Activated CD4-positive, alpha-beta T cell treated with anti-CD3 and anti-CD28 coated beads for 36 hours (primary cell): Measurements from ENCODE around the gene CCIN. TPM values are rescaled to one million over a fixed set of nuclear protein-coding genes. Genes with fewer than 3 reads are reported as not detected.
"Not testable (repeated sequence)": the region's sequence is repeated elsewhere in the genome, so short reads cannot be mapped to it uniquely, and the experiment has no call there.

Experiments used
- ATAC-seq: fragments of 200-7000 bp; cut with Tn5 transposase; one replicate; pipeline ENCODE4 v1.10.0; 2021; ENCODE audit warnings: mild to moderate bottlenecking, moderate library complexity
- CTCF ChIA-PET: fragments of 350-600 bp; sonication (Branson Sonifier 250); formaldehyde crosslinking; loops from one replicate; lab custom pipeline; 2021; ENCODE audit warnings: antibody characterized with exemption; lab: Charles Lee
- POLR2A ChIA-PET: fragments of 350-600 bp; sonication (Branson Sonifier 250); formaldehyde crosslinking; loops from one replicate; lab custom pipeline; 2021; ENCODE audit warnings: antibody characterized with exemption, inconsistent platforms; lab: Charles Lee
- DNase-seq: peaks from one replicate; pipeline ENCODE4 v3.0.0-alpha.2; 2020
- H3K27ac Mint-ChIP-seq: one replicate; pipeline ENCODE4 v1.8.0; 2021; ENCODE audit warnings: mixed read lengths
- H3K27me3 Mint-ChIP-seq: one replicate; pipeline ENCODE4 v1.8.0; 2021; ENCODE audit warnings: mixed read lengths
- H3K36me3 Mint-ChIP-seq: one replicate; pipeline ENCODE4 v1.8.0; 2021; ENCODE audit warnings: low read depth, mixed read lengths
- H3K4me1 Mint-ChIP-seq: one replicate; pipeline ENCODE4 v1.8.0; 2021; ENCODE audit warnings: mixed read lengths
- H3K4me3 Mint-ChIP-seq: one replicate; pipeline ENCODE4 v1.8.0; 2021; ENCODE audit warnings: mild to moderate bottlenecking, moderate library complexity, mixed read lengths
- H3K9me3 Mint-ChIP-seq: one replicate; pipeline ENCODE4 v1.8.0; 2021; ENCODE audit warnings: low read depth, mixed read lengths
- intact Hi-C, 2 experiments: fragments of 100-400 bp; cut with DNase I in 1 of 2; cut with micrococcal nuclease in 1 of 2; formaldehyde crosslinking; loops; one replicate each; pipeline versions ENCODE4 v1.14.2 to v1.15.1; 2022 to 2024; cut with DNase I, micrococcal nuclease
- total RNA-seq, 2 experiments: library from RNA; stranded (reverse); gene quantifications; one replicate each; pipeline ENCODE4 v1.2.3, GENCODE V29; 2021

The CCIN gene
- total RNA-seq, 2 experiments from 2014 or later, result not detected

DNA sequence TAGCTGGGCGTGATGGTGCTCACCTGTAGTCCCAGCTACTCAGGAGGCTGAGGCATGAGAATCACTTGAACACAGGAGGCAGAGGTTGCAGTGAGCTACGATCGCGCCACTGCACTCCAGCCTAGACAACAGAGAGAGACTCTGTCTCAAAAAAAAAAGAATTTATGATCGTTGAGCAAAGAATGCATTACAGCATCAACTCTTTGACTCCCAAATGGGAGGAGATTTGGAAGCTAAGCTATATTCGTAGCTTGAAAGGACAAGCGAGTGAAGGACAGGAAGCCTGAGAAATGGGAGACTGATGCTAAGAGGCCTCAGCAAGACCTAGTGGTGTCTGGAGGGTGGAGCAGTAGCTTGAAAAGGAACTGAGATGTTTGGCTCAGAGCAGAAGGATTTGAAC, 10.3 kb upstream of the CCIN start:
- intact Hi-C loops, result no loop called here
- no peaks in the 10 kb centered on the region for H3K27me3 Mint-ChIP-seq
- H3K4me1 Mint-ChIP-seq, result peaks cover 10% of the 10 kb centered on the region
- H3K4me3 Mint-ChIP-seq, result no peak overlapping the region
- peaks cover 11% of the 10 kb centered on the region for H3K36me3 Mint-ChIP-seq
- H3K9me3 Mint-ChIP-seq, result no peaks in the 10 kb centered on the region
- ATAC-seq (no peak), DNase-seq (no peak)
- CTCF ChIA-PET, result interaction anchor here (15.4 kb wide), 1 partner anchor 56 kb away, joined by 246 read pairs; no protein-coding TSS in a partner anchor
- POLR2A ChIA-PET, result no interaction called here
- no peak overlapping the region for H3K27ac Mint-ChIP-seq

DNA sequence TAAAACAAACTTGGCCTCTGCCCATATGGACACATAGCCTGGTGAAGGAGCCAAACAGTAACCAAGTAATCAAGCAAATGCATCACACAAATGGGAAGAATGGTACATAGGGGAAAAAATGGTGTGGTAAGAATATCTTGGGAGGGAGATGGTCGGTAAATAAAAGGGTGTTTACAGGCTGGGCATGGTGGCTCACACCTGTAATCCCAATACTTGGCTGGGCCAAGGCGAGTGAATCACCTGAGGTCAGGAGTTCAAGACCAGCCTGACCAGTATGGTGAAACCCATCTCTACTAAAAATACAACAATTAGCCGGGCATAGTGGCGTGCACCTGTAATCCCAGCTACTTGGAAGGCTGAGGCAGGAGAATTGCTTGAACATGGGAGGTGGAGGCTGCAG, 9.7 kb upstream of the CCIN start:
- POLR2A ChIA-PET, intact Hi-C loops, H3K27ac Mint-ChIP-seq, DNase-seq, H3K4me1 Mint-ChIP-seq, H3K36me3 Mint-ChIP-seq, ATAC-seq, H3K27me3 Mint-ChIP-seq, H3K9me3 Mint-ChIP-seq, H3K4me3 Mint-ChIP-seq: not testable (repeated sequence)
- CTCF ChIA-PET, result interaction anchor here (15.4 kb wide), 1 partner anchor 57 kb away, joined by 246 read pairs; no protein-coding TSS in a partner anchor

DNA sequence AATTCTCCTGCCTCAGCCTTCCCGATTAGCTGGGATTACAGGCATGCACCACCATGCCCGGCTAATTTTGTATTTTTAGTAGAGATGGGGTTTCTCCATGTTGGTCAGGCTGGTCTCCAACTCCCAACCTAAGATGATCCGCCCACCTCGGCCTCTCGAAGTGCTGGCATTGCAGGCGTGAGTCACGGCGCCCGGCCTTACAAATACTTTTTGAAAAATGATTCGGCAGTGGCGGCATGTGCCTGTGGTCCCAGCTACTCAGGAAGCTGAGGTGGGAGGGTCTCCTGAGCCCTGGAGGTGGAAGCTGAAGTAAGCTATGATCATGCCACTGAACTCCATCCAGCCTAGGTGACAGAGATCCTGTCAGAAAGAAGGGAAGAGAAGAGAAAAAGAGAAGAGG, 9.1 kb upstream of the CCIN start:
- H3K4me3 Mint-ChIP-seq, H3K36me3 Mint-ChIP-seq, DNase-seq, H3K27ac Mint-ChIP-seq, POLR2A ChIA-PET, H3K27me3 Mint-ChIP-seq, H3K4me1 Mint-ChIP-seq, ATAC-seq, intact Hi-C loops, H3K9me3 Mint-ChIP-seq: not testable (repeated sequence)
- CTCF ChIA-PET, result interaction anchor here (15.4 kb wide), 1 partner anchor 57 kb away, joined by 246 read pairs; no protein-coding TSS in a partner anchor

DNA sequence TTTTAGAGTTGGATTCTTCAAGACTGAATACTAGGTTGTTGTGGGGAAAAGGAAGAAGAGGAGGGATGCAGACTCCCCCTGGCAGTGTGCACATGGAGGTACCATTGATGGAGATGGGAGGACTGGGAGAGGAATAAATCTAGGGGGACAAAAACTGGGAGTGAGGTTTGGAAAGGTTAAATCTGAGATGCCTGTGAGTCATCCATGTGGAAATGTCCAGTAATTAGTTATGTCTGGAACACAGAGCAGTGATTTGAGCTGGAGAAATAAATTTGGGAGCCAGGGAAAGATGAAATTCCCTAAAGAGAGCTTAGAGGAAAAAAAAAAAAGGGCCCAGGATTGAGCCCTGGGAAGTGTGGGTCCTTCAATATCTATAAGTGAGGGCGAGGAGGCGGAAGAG, 8.0 kb upstream of the CCIN start:
- H3K4me3 Mint-ChIP-seq, result no peak overlapping the region
- H3K9me3 Mint-ChIP-seq, result no peaks in the 10 kb centered on the region
- intact Hi-C loops, result no loop called here
- DNase-seq (no peak), ATAC-seq (no peak)
- POLR2A ChIA-PET, result no interaction called here
- peaks cover 6% of the 10 kb centered on the region for H3K36me3 Mint-ChIP-seq
- peaks cover 1% of the 10 kb centered on the region for H3K4me1 Mint-ChIP-seq
- no peak overlapping the region for H3K27ac Mint-ChIP-seq
- CTCF ChIA-PET, result interaction anchor here (15.4 kb wide), 1 partner anchor 58 kb away, joined by 246 read pairs; no protein-coding TSS in a partner anchor
- H3K27me3 Mint-ChIP-seq, result no peaks in the 10 kb centered on the region

DNA sequence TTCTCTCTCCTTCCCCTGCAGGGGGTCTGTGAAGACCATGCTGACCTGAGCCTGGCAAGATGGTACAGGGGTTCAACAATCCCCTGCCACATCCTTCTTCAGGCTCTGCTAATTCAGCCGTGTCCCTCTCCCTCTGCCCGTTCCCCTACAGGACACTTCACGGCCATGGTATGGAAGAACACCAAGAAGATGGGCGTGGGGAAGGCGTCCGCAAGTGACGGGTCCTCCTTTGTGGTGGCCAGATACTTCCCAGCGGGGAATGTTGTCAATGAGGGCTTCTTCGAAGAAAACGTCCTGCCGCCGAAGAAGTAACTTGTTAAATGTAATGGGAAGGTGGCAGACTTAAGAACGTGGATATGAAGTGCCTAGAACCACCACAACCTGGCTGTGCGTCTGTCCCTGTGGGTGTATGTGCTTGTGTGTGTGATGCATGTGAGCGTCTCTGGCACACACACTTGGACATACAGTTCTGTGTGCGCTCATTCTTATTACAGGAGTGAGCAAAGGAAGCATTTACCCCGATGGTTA, 6.9 kb upstream of the CCIN start:
- no peak for DNase-seq
- ChIA-PET POLR2A (no interaction called here), CTCF (interaction anchor here (0.6 to 15.4 kb wide), 2 partner anchors 15 to 59 kb away, joined by 4 to 246 read pairs; no protein-coding TSS in a partner anchor)
- no peaks in the 10 kb centered on the region for H3K27me3 Mint-ChIP-seq
- ATAC-seq, result no peak
- no peaks in the 10 kb centered on the region for H3K9me3 Mint-ChIP-seq
- intact Hi-C loops, result no loop called here
- no peak overlapping the region for H3K27ac Mint-ChIP-seq
- H3K4me1 Mint-ChIP-seq, result peaks cover 6% of the 10 kb centered on the region
- H3K36me3 Mint-ChIP-seq, result peaks cover 2% of the 10 kb centered on the region
- no peak overlapping the region for H3K4me3 Mint-ChIP-seq

DNA sequence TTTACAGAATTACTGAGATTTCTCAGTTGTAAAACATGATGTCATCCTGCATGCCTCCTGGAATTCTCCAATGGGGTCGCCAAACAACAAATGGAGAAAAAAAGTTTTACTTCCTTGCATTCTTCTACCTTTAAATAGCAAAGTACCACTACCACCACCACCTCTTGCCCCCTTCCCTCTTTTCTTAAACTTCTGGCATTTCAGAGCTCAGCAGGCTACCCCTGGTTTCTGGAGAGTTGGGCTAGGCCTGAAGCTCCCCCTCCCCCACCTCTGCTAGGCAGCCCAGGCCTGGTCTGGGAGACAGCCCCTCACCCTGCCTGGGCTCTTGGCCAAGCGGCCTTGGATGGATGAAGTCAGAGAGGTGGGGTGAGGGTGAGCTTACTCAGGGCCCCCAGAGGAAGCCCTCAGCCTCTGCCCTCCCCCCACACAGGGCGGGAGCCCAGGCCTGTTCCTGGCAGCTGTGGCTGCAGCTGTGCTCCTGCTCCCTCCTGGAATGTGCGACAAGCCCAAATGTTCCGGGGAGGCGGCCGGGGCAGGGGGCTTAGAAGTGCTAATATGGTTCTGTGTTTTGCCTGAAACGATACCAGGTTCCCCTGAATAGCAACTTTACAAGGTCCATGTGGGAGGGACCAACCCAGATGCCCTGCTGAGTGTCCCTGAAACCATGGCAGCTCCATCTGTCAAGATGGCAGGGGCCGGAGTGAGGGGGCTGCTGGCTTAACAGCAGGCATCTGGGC, 6.0 kb upstream of the CCIN start:
- POLR2A ChIA-PET, result interaction anchor here (1.0 kb wide), 1 partner anchor 26 kb away, joined by 3 read pairs; the partner anchor contains the start of gene GLIPR2
- no peaks in the 10 kb centered on the region for H3K27me3 Mint-ChIP-seq
- ATAC-seq (no peak), DNase-seq (no peak)
- H3K9me3 Mint-ChIP-seq, result no peaks in the 10 kb centered on the region
- peaks cover 2% of the 10 kb centered on the region for H3K36me3 Mint-ChIP-seq
- no peak overlapping the region for H3K27ac Mint-ChIP-seq
- H3K4me1 Mint-ChIP-seq, result peaks cover 6% of the 10 kb centered on the region
- no peak overlapping the region for H3K4me3 Mint-ChIP-seq
- CTCF ChIA-PET, result interaction anchor here (1.1 to 15.4 kb wide), 8 partner anchors 26 to 209 kb away, joined by 3 to 246 read pairs (median 6); partner anchors contain the start of gene GLIPR2
- intact Hi-C loops, result no loop called here

DNA sequence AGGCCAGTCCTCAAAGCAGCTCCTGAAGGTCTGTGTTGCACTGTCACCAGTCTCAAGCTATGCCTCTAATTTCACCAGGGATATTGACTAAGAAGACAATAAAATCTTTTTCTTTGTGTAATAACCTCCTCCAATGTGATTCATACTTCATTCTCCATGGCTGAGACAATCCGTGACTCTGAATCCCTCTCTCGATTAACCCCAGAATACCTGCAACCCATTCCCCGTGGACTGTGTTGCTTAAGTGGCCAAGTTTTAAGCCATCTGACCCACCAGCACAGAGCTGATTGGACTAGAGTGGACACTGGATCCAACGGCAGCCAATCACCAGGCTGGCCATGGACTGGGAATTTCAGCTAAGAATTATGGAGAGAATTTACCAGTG, 5.4 kb upstream of the CCIN start:
- H3K27me3 Mint-ChIP-seq, result no peaks in the 10 kb centered on the region
- H3K36me3 Mint-ChIP-seq, result no peaks in the 10 kb centered on the region
- H3K9me3 Mint-ChIP-seq, result no peaks in the 10 kb centered on the region
- ChIA-PET CTCF (interaction anchor here (0.6 to 15.4 kb wide), 10 partner anchors 25 to 411 kb away, joined by 3 to 246 read pairs (median 4); partner anchors contain the start of gene GLIPR2), POLR2A (interaction anchor here (1.0 kb wide), 1 partner anchor 27 kb away, joined by 3 read pairs; the partner anchor contains the start of gene GLIPR2)
- DNase-seq, result no peak
- intact Hi-C loops, result no loop called here
- H3K4me3 Mint-ChIP-seq, result no peak overlapping the region
- no peak for ATAC-seq
- peaks cover 6% of the 10 kb centered on the region for H3K4me1 Mint-ChIP-seq
- no peak overlapping the region for H3K27ac Mint-ChIP-seq

DNA sequence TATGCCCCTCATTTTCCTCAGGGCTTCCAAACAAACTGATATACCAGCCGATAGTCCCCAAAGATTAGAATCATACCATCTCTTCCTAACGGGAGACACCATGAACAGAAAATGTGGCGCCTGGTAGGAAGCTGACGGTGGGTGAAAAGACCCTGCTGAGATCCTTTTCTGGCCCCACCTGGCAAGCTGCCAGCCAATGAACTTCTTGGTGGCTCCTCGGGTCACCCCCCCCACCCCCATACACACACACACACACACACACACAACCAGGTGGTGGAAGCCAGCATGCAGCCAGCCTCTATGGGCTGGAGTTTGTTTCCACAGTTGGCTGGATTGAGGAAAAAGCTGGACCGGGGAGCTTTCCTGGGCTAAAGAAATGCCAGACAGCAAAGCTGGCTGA, 4.8 kb upstream of the CCIN start:
- Mint-ChIP-seq H3K4me3 (no peak overlapping the region), H3K36me3 (no peaks in the 10 kb centered on the region), H3K27me3 (no peaks in the 10 kb centered on the region), H3K27ac (no peak overlapping the region), H3K9me3 (no peaks in the 10 kb centered on the region), H3K4me1 (peaks cover 6% of the 10 kb centered on the region)
- no peak for ATAC-seq
- ChIA-PET POLR2A (no interaction called here), CTCF (interaction anchor here (0.6 to 15.4 kb wide), 16 partner anchors 8 to 1445 kb away, joined by 3 to 246 read pairs (median 4); partner anchors contain the start of genes CLTA and GLIPR2)
- no peak for DNase-seq
- intact Hi-C loops, result no loop called here

DNA sequence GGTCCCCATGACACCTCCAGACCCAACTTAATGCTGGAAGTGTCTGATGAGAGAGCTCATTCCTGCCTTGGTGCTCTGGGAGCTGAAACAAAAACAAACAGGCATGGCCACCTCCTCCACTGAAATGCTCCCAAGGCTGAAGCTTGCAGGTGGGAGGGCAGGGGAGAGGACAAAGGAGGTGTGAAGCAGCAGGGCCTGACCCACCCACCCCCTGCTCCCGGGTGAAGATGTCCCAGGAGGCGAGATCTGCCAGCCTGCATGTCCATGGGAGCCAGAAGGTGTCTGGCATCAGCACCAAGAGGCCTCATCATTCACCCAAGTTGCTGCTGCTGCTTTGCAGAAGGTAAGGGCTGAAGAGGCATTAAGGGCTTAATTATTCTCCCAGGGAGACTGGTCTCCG, 4.2 kb upstream of the CCIN start:
- intact Hi-C loops, result loop anchor here in 1 of 2 experiments (5.0 kb wide), 1 partner anchor 128 kb away; the partner anchor contains the start of gene RECK
- H3K27ac Mint-ChIP-seq, result no peak overlapping the region
- DNase-seq (no peak), ATAC-seq (no peak)
- ChIA-PET POLR2A (no interaction called here), CTCF (interaction anchor here (0.5 to 15.4 kb wide), 15 partner anchors 8 to 1445 kb away, joined by 3 to 246 read pairs (median 5); partner anchors contain the start of genes CLTA and GLIPR2)
- H3K27me3 Mint-ChIP-seq, result no peaks in the 10 kb centered on the region
- H3K4me1 Mint-ChIP-seq, result peaks cover 6% of the 10 kb centered on the region
- H3K4me3 Mint-ChIP-seq, result no peak overlapping the region
- no peaks in the 10 kb centered on the region for H3K36me3 Mint-ChIP-seq
- H3K9me3 Mint-ChIP-seq, result no peaks in the 10 kb centered on the region

DNA sequence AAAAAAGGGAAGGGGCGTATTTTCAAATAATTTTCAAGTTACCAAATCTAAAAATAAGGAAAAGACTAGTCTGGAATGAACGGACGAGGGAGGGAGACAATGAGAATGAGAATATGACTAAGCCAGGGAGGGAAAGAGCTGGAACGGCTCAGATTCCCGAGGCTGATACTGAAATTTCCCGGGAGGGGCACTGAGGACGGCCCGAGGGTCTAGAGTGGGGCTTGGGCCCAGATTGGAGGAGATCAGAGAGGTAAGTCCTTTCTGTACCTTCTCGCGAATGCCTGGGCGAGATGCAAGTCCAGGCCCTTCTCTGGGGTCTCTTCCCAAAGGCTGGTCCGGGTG, 3.4 kb upstream of the CCIN start:
- ATAC-seq, result no peak
- CTCF ChIA-PET, result interaction anchor here (0.7 to 15.4 kb wide), 15 partner anchors 10 to 271 kb away, joined by 3 to 246 read pairs (median 5); partner anchors contain the start of genes CLTA and GLIPR2
- H3K27me3 Mint-ChIP-seq, result no peaks in the 10 kb centered on the region
- H3K4me3 Mint-ChIP-seq, result no peak overlapping the region
- H3K36me3 Mint-ChIP-seq, result no peaks in the 10 kb centered on the region
- no peak for DNase-seq
- peaks cover 6% of the 10 kb centered on the region for H3K4me1 Mint-ChIP-seq
- POLR2A ChIA-PET, result no interaction called here
- H3K9me3 Mint-ChIP-seq, result no peaks in the 10 kb centered on the region
- no peak overlapping the region for H3K27ac Mint-ChIP-seq
- intact Hi-C loops, result loop anchor here (1.0 to 5.0 kb wide), 8 partner anchors 28 to 211 kb away; partner anchors contain the start of genes GLIPR2 (in 1 of the 2) and RECK (in 1 of the 2)
